ENCODE results near the gene PTPRM. TPM values are rescaled to one million over a fixed set of nuclear protein-coding genes. Genes with fewer than 3 reads are reported as not detected.
A peak's percentile ranks its signal among the peaks of the same experiment; 100 is the strongest.

PTPRM gene
- total and polyA plus RNA-seq, 2 of the 8 experiments (the other 6 are each of a cell fraction or from before 2014, with no cell fraction given): 4.1 to 7.0 TPM

GRCh38 chr18:7596147-7596546 lies 29.0 kb downstream of the PTPRM start:
- no peak overlapping the region for H3K23ac ChIP-seq (ENCODE audit: insufficient read length)
- H3K27ac ChIP-seq (ENCODE audit: low read depth, low read length): no peak overlapping the region
- FAIRE-seq (no peak), DNase-seq (ENCODE audit: low read depth in 1 of 2, low spot score in 2 of 2) (no peak)
- no peak overlapping the region for H3K56ac ChIP-seq (replicated peaks; ENCODE audit: insufficient read length, low read depth, low read length)
- H2BK15ac ChIP-seq (ENCODE audit: low read length): no peak overlapping the region
- no peak overlapping the region for H2BK20ac ChIP-seq (ENCODE audit: low read length)
- no peaks in the 10 kb centered on the region for H4K20me1 ChIP-seq (replicated peaks in 1 of 2; ENCODE audit: control insufficient read depth in 1 of 2, insufficient read depth in 2 of 2, low read length in 2 of 2)
- no peaks in the 10 kb centered on the region for H3K9me3 ChIP-seq (ENCODE audit: insufficient read depth in 2 of 2, low read depth in 1 of 2, low read length in 1 of 2)
- no peak overlapping the region for H3K14ac ChIP-seq (ENCODE audit: insufficient read length)
- no peak overlapping the region for H4K8ac ChIP-seq (ENCODE audit: extremely low read depth, insufficient read depth, low read length)
- H2BK12ac ChIP-seq (ENCODE audit: low read depth, low read length): 0 out of 2 replicates have a peak overlapping the region, but pooled peaks have one; percentile 43
- ChIA-PET CTCF (ENCODE audit: partially characterized antibody) (interaction anchor here (1.4 kb wide), 1 partner anchor 9 kb away, joined by 5 read pairs; no protein-coding TSS in a partner anchor), POLR2A (ENCODE audit: partially characterized antibody) (no interaction called here)
- no peaks in the 10 kb centered on the region for H3K79me1 ChIP-seq (ENCODE audit: low read depth, low read length)
- no peak overlapping the region for H2BK5ac ChIP-seq (ENCODE audit: low read depth, low read length)
- H2AFZ ChIP-seq (ENCODE audit: low read length): no peak overlapping the region
- H3K4me1 ChIP-seq (replicated peaks in 1 of 4; ENCODE audit: control insufficient read depth in 3 of 4, insufficient read depth in 4 of 4, low read length in 3 of 4): peaks cover 0 to 7% (median 3%) of the 10 kb centered on the region in 4 experiments
- no peak overlapping the region for H2BK120ac ChIP-seq (replicated peaks; ENCODE audit: low read depth, low read length)
- no peak overlapping the region for H3K9ac ChIP-seq (replicated peaks in 1 of 4; ENCODE audit: extremely low read depth in 1 of 4, low read depth in 3 of 4, low read length in 3 of 4)
- H3K18ac ChIP-seq (ENCODE audit: extremely low read depth, low read length): no peak overlapping the region
- no peak for TF ChIP-seq EZH2 (IDR thresholded peaks at IDR 0.05; ENCODE audit: low read depth, low read length, severe bottlenecking)
- TF ChIP-seq TAF7 (optimal IDR thresholded peaks at IDR 0.05; ENCODE audit: borderline replicate concordance, low read depth, low read length): no peak
- no peak for TF ChIP-seq SP1 (IDR thresholded peaks at IDR 0.05; ENCODE audit: low read depth, low read length)
- no peak for TF ChIP-seq NANOG (IDR thresholded peaks at IDR 0.05; ENCODE audit: insufficient read depth, low read depth, low read length, poor library complexity, severe bottlenecking)
- TF ChIP-seq ASH2L (IDR thresholded peaks at IDR 0.05; ENCODE audit: low read length): no peak
- TF ChIP-seq SIRT6 (IDR thresholded peaks at IDR 0.05; ENCODE audit: low read length): no peak
- TF ChIP-seq ATF3 (IDR thresholded peaks at IDR 0.05; ENCODE audit: insufficient read depth, low read depth, low read length): no peak
- TF ChIP-seq KDM4A (IDR thresholded peaks at IDR 0.05; ENCODE audit: low read depth, low read length, severe bottlenecking): no peak
- TF ChIP-seq YY1 (IDR thresholded peaks at IDR 0.05; ENCODE audit: low read depth, low read length): no peak
- no peak for TF ChIP-seq TCF12 (IDR thresholded peaks at IDR 0.05; ENCODE audit: low read depth, low read length)
- no peak for TF ChIP-seq TEAD4 (IDR thresholded peaks at IDR 0.05; ENCODE audit: low read depth, low read length)
- no peak for TF ChIP-seq CHD1 (IDR thresholded peaks at IDR 0.05; ENCODE audit: low read depth, low read length)
- TF ChIP-seq NRF1 (IDR thresholded peaks at IDR 0.05; ENCODE audit: low read depth, low read length): no peak
- TF ChIP-seq USF2 (IDR thresholded peaks at IDR 0.05; ENCODE audit: low read length): no peak
- no peaks in the 10 kb centered on the region for H3K27me3 ChIP-seq (replicated peaks in 1 of 4; ENCODE audit: control insufficient read depth in 3 of 4, extremely low read depth in 1 of 4, insufficient read depth in 3 of 4, low read length in 3 of 4)
- H4K5ac ChIP-seq (ENCODE audit: insufficient read length, low read depth, low read length): no peak overlapping the region
- H3K23me2 ChIP-seq (ENCODE audit: low read depth, low read length): no peaks in the 10 kb centered on the region
- no peak overlapping the region for H4K91ac ChIP-seq (replicated peaks; ENCODE audit: insufficient read length, low read length)
- no peaks in the 10 kb centered on the region for H3K36me3 ChIP-seq (ENCODE audit: control insufficient read depth in 2 of 4, insufficient read depth in 4 of 4, low read length in 3 of 4)
- 92% methylated on average over 4 of the region's 4 CpGs; no CpG with 5 or more reads in 1 of the 2 experiments for WGBS, 2 experiments (ENCODE audit: extremely low coverage in 1 of 2, insufficient coverage in 1 of 2, insufficient read length in 1 of 2, insufficient replicate concordance in 2 of 2, low coverage in 1 of 2, low lambda C conversion rate in 2 of 2, missing lambda C conversion rate in 1 of 2)
- no peak overlapping the region for H3K4me3 ChIP-seq (ENCODE audit: extremely low read depth in 1 of 4, insufficient read depth in 2 of 4, low read depth in 3 of 4, low read length in 4 of 4)
- no peak overlapping the region for H3K4ac ChIP-seq (replicated peaks; ENCODE audit: insufficient read length, low read depth, low read length)
- no peak overlapping the region for H2AK5ac ChIP-seq (ENCODE audit: low read depth, low read length)
- no peak overlapping the region for H3K4me2 ChIP-seq (ENCODE audit: insufficient read depth in 1 of 2, low read depth in 2 of 2, low read length in 2 of 2)
- H3K79me2 ChIP-seq (ENCODE audit: control insufficient read depth in 1 of 2, insufficient read depth in 2 of 2, low read length in 2 of 2): no peaks in the 10 kb centered on the region
